Stimulated activated memory B cell treated with anti-CD40 and anti-IgM and Interleukin-4, amounts not matched to agents 10 μg/mL and 1 μg/mL and 100 μg/mL, for 72 hours (primary cell): ENCODE measurements around the gene SEZ6L.
"Not testable (repeated sequence)": the region's sequence is repeated elsewhere in the genome, so short reads cannot be mapped to it uniquely, and the experiment has no call there.

Source experiments
- ATAC-seq: fragments of 150-1000 bp; cut with Tn5 transposase; 2 replicates; pipeline ENCODE4 v1.10.0; 2021
- H3K27ac Mint-ChIP-seq: one replicate; pipeline ENCODE4 v1.8.0; 2022; ENCODE audit warnings: mild to moderate bottlenecking, mixed read lengths
- H3K27me3 Mint-ChIP-seq: one replicate; pipeline ENCODE4 v1.8.0; 2022; ENCODE audit warnings: mixed read lengths
- H3K36me3 Mint-ChIP-seq: one replicate; pipeline ENCODE4 v1.8.0; 2022; ENCODE audit warnings: mixed read lengths
- H3K4me1 Mint-ChIP-seq: one replicate; pipeline ENCODE4 v1.8.0; 2022; ENCODE audit warnings: mixed read lengths
- H3K4me3 Mint-ChIP-seq: one replicate; pipeline ENCODE4 v1.8.0; 2022; ENCODE audit warnings: mild to moderate bottlenecking, moderate library complexity, mixed read lengths
- H3K9me3 Mint-ChIP-seq: one replicate; pipeline ENCODE4 v1.8.0; 2022; ENCODE audit warnings: mixed read lengths

The SEZ6L gene

GRCh38 chr22:26383968-26384556, 214.8 kb downstream of the SEZ6L start:
- no peak overlapping the region for H3K27ac Mint-ChIP-seq
- H3K4me3 Mint-ChIP-seq = no peak overlapping the region
- H3K36me3 Mint-ChIP-seq = no peaks in the 10 kb centered on the region
- H3K4me1 Mint-ChIP-seq = no peaks in the 10 kb centered on the region
- no peak for ATAC-seq
- no peaks in the 10 kb centered on the region for H3K9me3 Mint-ChIP-seq
- peaks cover 38% of the 10 kb centered on the region for H3K27me3 Mint-ChIP-seq

- H3K36me3 Mint-ChIP-seq = no peaks in the 10 kb centered on the region
- no peak overlapping the region for H3K4me3 Mint-ChIP-seq
- H3K27ac Mint-ChIP-seq = no peak overlapping the region
- ATAC-seq = no peak
- peaks cover 34% of the 10 kb centered on the region for H3K27me3 Mint-ChIP-seq
- no peaks in the 10 kb centered on the region for H3K4me1 Mint-ChIP-seq
- no peaks in the 10 kb centered on the region for H3K9me3 Mint-ChIP-seq
Measured at GRCh38 chr22:26385164-26385563, 215.9 kb downstream of the SEZ6L start.

GRCh38 chr22:26389125-26389524, 219.9 kb downstream of the SEZ6L start:
- no peak overlapping the region for H3K4me3 Mint-ChIP-seq
- no peak overlapping the region for H3K27ac Mint-ChIP-seq
- no peaks in the 10 kb centered on the region for H3K9me3 Mint-ChIP-seq
- no peaks in the 10 kb centered on the region for H3K36me3 Mint-ChIP-seq
- peaks cover 19% of the 10 kb centered on the region for H3K27me3 Mint-ChIP-seq
- no peak for ATAC-seq
- no peaks in the 10 kb centered on the region for H3K4me1 Mint-ChIP-seq

- Mint-ChIP-seq H3K27ac (no peak overlapping the region), H3K27me3 (peaks cover 9% of the 10 kb centered on the region), H3K9me3 (no peaks in the 10 kb centered on the region), H3K4me3 (no peak overlapping the region), H3K4me1 (no peaks in the 10 kb centered on the region), H3K36me3 (no peaks in the 10 kb centered on the region)
- ATAC-seq = no peak
Measured at GRCh38 chr22:26391091-26391490, 221.8 kb downstream of the SEZ6L start.

- no peak overlapping the region for H3K4me3 Mint-ChIP-seq
- peaks cover 9% of the 10 kb centered on the region for H3K27me3 Mint-ChIP-seq
- H3K9me3 Mint-ChIP-seq = no peaks in the 10 kb centered on the region
- no peak overlapping the region for H3K27ac Mint-ChIP-seq
- no peaks in the 10 kb centered on the region for H3K36me3 Mint-ChIP-seq
- no peaks in the 10 kb centered on the region for H3K4me1 Mint-ChIP-seq
- no peak for ATAC-seq
Measured at GRCh38 chr22:26391623-26392022, 222.4 kb downstream of the SEZ6L start.

- H3K27ac Mint-ChIP-seq = no peak overlapping the region
- no peak overlapping the region for H3K4me3 Mint-ChIP-seq
- H3K36me3 Mint-ChIP-seq = no peaks in the 10 kb centered on the region
- H3K9me3 Mint-ChIP-seq = no peaks in the 10 kb centered on the region
- H3K4me1 Mint-ChIP-seq = no peaks in the 10 kb centered on the region
- no peak for ATAC-seq
- peaks cover 9% of the 10 kb centered on the region for H3K27me3 Mint-ChIP-seq
Measured at GRCh38 chr22:26393929-26394328, 224.7 kb downstream of the SEZ6L start.

- H3K9me3 Mint-ChIP-seq = no peaks in the 10 kb centered on the region
- H3K27me3 Mint-ChIP-seq = peaks cover 9% of the 10 kb centered on the region
- H3K4me1 Mint-ChIP-seq = no peaks in the 10 kb centered on the region
- no peaks in the 10 kb centered on the region for H3K36me3 Mint-ChIP-seq
- no peak overlapping the region for H3K4me3 Mint-ChIP-seq
- no peak overlapping the region for H3K27ac Mint-ChIP-seq
- ATAC-seq = no peak
Measured at GRCh38 chr22:26394777-26395176, 225.5 kb downstream of the SEZ6L start.

- Mint-ChIP-seq H3K27ac (no peak overlapping the region), H3K9me3 (no peaks in the 10 kb centered on the region), H3K27me3 (peaks cover 9% of the 10 kb centered on the region), H3K4me1 (no peaks in the 10 kb centered on the region), H3K36me3 (no peaks in the 10 kb centered on the region), H3K4me3 (no peak overlapping the region)
- no peak for ATAC-seq
Measured at GRCh38 chr22:26395926-26396325, 226.7 kb downstream of the SEZ6L start.

GRCh38 chr22:26398741-26399153, 229.5 kb downstream of the SEZ6L start:
- peaks cover 17% of the 10 kb centered on the region for H3K27me3 Mint-ChIP-seq
- peak; percentile 84 for ATAC-seq

GRCh38 chr22:26399289-26399688, 230.0 kb downstream of the SEZ6L start:
- Mint-ChIP-seq H3K27ac (no peak overlapping the region), H3K4me1 (peaks cover 10% of the 10 kb centered on the region)

More at GRCh38 chr22:26398741-26399153, 229.5 kb downstream of the SEZ6L start:
- Mint-ChIP-seq H3K36me3 (no peaks in the 10 kb centered on the region), H3K27ac (no peak overlapping the region), H3K9me3 (no peaks in the 10 kb centered on the region), H3K4me3 (no peak overlapping the region), H3K4me1 (peaks cover 4% of the 10 kb centered on the region)

GRCh38 chr22:26401726-26402125, 232.5 kb downstream of the SEZ6L start:
- Mint-ChIP-seq H3K9me3 (no peaks in the 10 kb centered on the region), H3K27ac (no peak overlapping the region), H3K36me3 (no peaks in the 10 kb centered on the region), H3K4me3 (no peak overlapping the region), H3K27me3 (peaks cover 14% of the 10 kb centered on the region), H3K4me1 (peaks cover 19% of the 10 kb centered on the region)
- no peak for ATAC-seq

More at GRCh38 chr22:26399289-26399688, 230.0 kb downstream of the SEZ6L start:
- H3K4me3 Mint-ChIP-seq = no peak overlapping the region
- peaks cover 14% of the 10 kb centered on the region for H3K27me3 Mint-ChIP-seq
- no peaks in the 10 kb centered on the region for H3K9me3 Mint-ChIP-seq
- H3K36me3 Mint-ChIP-seq = no peaks in the 10 kb centered on the region
- no peak for ATAC-seq

- no peak for ATAC-seq
- no peaks in the 10 kb centered on the region for H3K36me3 Mint-ChIP-seq
- no peaks in the 10 kb centered on the region for H3K9me3 Mint-ChIP-seq
- H3K27ac Mint-ChIP-seq = peak overlapping the region; percentile 26
- H3K4me3 Mint-ChIP-seq = peak overlapping the region; percentile 34
- peaks cover 14% of the 10 kb centered on the region for H3K27me3 Mint-ChIP-seq
- peaks cover 19% of the 10 kb centered on the region for H3K4me1 Mint-ChIP-seq
Measured at GRCh38 chr22:26404851-26405421, 235.7 kb downstream of the SEZ6L start.

- Mint-ChIP-seq H3K27me3 (peaks cover 14% of the 10 kb centered on the region), H3K27ac (no peak overlapping the region), H3K4me1 (peaks cover 19% of the 10 kb centered on the region), H3K36me3 (no peaks in the 10 kb centered on the region), H3K9me3 (no peaks in the 10 kb centered on the region), H3K4me3 (no peak overlapping the region)
- no peak for ATAC-seq
Measured at GRCh38 chr22:26406118-26406517, 236.9 kb downstream of the SEZ6L start.

GRCh38 chr22:26408562-26409220, 239.4 kb downstream of the SEZ6L start:
- not testable (repeated sequence) for H3K27me3 Mint-ChIP-seq, H3K36me3 Mint-ChIP-seq, H3K4me3 Mint-ChIP-seq, H3K9me3 Mint-ChIP-seq, ATAC-seq, H3K27ac Mint-ChIP-seq
- H3K4me1 Mint-ChIP-seq = peaks cover 16% of the 10 kb centered on the region

GRCh38 chr22:26409719-26410335, 240.6 kb downstream of the SEZ6L start:
- H3K4me3 Mint-ChIP-seq = no peak overlapping the region
- no peaks in the 10 kb centered on the region for H3K27me3 Mint-ChIP-seq
- peaks cover 4% of the 10 kb centered on the region for H3K4me1 Mint-ChIP-seq
- H3K36me3 Mint-ChIP-seq = no peaks in the 10 kb centered on the region
- no peak overlapping the region for H3K27ac Mint-ChIP-seq
- no peaks in the 10 kb centered on the region for H3K9me3 Mint-ChIP-seq
- no peak for ATAC-seq

GRCh38 chr22:26410386-26410785, 241.1 kb downstream of the SEZ6L start:
- H3K27me3 Mint-ChIP-seq = peaks cover 2% of the 10 kb centered on the region
- no peak overlapping the region for H3K4me3 Mint-ChIP-seq
- H3K36me3 Mint-ChIP-seq = no peaks in the 10 kb centered on the region
- H3K9me3 Mint-ChIP-seq = no peaks in the 10 kb centered on the region
- no peaks in the 10 kb centered on the region for H3K4me1 Mint-ChIP-seq
- ATAC-seq = no peak
- no peak overlapping the region for H3K27ac Mint-ChIP-seq
